ENCODE results near the gene XRN1.

- no peak for TF ChIP-seq POLR2A (IDR thresholded peaks at IDR 0.05; ENCODE audit: low read depth, low read length)
- TF ChIP-seq POLR2AphosphoS5 (IDR thresholded peaks at IDR 0.05; ENCODE audit: low read depth, low read length), result no peak
- TF ChIP-seq POU2F2 (IDR thresholded peaks at IDR 0.05; ENCODE audit: low read depth, low read length), result no peak
- no peak for TF ChIP-seq TAF1 (IDR thresholded peaks at IDR 0.05; ENCODE audit: low read depth, low read length)
Observed at GRCh38 chr3:142356818-142357217, 91.0 kb downstream of the XRN1 start.

Measured in GM12891 (cell line).